Epithelial cell of proximal tubule (primary cell): Measurements from ENCODE around the gene LRP1. TPM values are rescaled to one million over a fixed set of nuclear protein-coding genes. Genes with fewer than 3 reads are reported as not detected.
A peak's percentile ranks its signal among the peaks of the same experiment; 100 is the strongest.

Experiments used
- DNase-seq: peaks from one replicate; pipeline ENCODE4 v3.0.0-alpha.2; 2011; ENCODE audit warnings: low read depth
- H3K4me3 ChIP-seq: 2 replicates; pipeline ENCODE4 v1.5.1; 2011; ENCODE audit warnings: low read depth, mild to moderate bottlenecking, low read length
- CTCF ChIP-seq: conservative IDR thresholded peaks from 2 replicates; pipeline ENCODE4 v1.5.1; 2012; ENCODE audit warnings: low read depth, mild to moderate bottlenecking, low read length
- total RNA-seq: library from RNA; depleted of rRNA; stranded (reverse); fragments of >200 nt; gene quantifications from 2 replicates; pipeline ENCODE4 v1.2.3, GENCODE V29; 2015

The LRP1 gene
- total RNA-seq, 1 donor from 2014 or later: 8.9 TPM

- DNase-seq: no peak
- TF ChIP-seq CTCF: no peak
- no peak overlapping the region for H3K4me3 ChIP-seq
These were observed 99.2 kb downstream of the LRP1 start for GRCh38 chr12:57227315-57228115.

GRCh38 chr12:57229046-57229633 lies 100.9 kb downstream of the LRP1 start:
- DNase-seq: no peak
- TF ChIP-seq CTCF: no peak
- H3K4me3 ChIP-seq: peak overlapping the region; percentile 78

- peak; percentile 55 for DNase-seq
- TF ChIP-seq CTCF: no peak
- H3K4me3 ChIP-seq: peak within 1 kb of the TSS; percentile 78
These were observed 101.5 kb downstream of the LRP1 start, which contains the start of gene SHMT2 for GRCh38 chr12:57229634-57230380. SHMT2 (plus strand) TSS chr12:57229711; CDS start chr12:57229779, 68 bp downstream.

- no peak for TF ChIP-seq CTCF
These were observed 102.3 kb downstream of the LRP1 start for GRCh38 chr12:57230381-57231155.

GRCh38 chr12:57231276-57232021 lies 103.2 kb downstream of the LRP1 start:
- no peak for TF ChIP-seq CTCF
- H3K4me3 ChIP-seq: no peak overlapping the region
- DNase-seq: no peak

More at GRCh38 chr12:57230381-57231155, 102.3 kb downstream of the LRP1 start:
- no peak for DNase-seq
- H3K4me3 ChIP-seq: peak overlapping the region; percentile 78
